Activated T-helper 1 cell treated with anti-CD3 and anti-CD28 coated beads, Interleukin-2, amount 50 U/mL, for 16 hours (primary cell): ENCODE data around the gene AGO3.
"Not testable (repeated sequence)": the region's sequence is repeated elsewhere in the genome, so short reads cannot be mapped to it uniquely, and the experiment has no call there.

ENCODE experiments used
- DNase-seq, 2 donors: peaks; one replicate each; pipeline ENCODE4 v3.0.0-alpha.2; 2020; ENCODE audit warnings: low read depth in 1 of 2, low spot score in 1 of 2

AGO3 gene

DNA sequence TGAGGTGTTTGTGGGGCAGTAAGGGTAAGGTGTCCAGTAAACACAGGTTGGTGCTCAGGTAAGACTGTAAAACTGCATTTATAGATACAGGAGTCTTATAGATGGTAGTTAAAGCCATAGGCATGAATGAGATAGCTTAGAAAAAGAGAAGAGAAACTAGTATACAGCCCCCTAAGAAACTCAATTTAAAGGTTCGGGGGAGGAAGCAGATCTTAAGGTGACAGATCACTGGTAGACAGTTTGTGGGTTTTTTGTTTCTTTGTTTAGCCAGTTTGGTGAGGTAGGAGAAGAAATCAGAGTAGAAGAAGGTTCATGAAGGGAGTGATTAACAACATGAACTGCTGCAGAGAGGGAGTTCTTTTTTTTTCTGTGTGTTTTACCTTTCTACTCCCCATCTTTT is 6.1 kb upstream of the AGO3 start:
- DNase-seq = no peak

DNA sequence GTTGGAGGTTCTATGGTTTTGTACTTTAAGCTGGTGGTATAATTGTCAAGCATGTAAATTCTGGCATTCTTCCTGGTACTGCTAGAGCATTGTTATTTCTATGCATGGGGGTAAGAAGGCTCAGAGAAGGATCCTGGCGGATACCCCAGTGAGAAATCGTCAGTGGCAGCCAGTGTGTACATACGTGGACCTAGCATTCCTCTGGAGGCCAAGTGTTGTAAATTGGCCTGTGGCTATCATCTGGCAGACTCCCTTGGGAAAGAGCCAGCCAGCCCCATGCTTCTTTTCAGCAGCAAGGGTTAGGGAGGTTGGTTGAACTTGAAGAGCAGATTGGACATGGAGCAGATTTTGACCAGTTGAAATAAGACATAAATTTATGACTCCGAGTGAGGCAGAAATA is 5.2 kb upstream of the AGO3 start:
- DNase-seq = no peak

DNA sequence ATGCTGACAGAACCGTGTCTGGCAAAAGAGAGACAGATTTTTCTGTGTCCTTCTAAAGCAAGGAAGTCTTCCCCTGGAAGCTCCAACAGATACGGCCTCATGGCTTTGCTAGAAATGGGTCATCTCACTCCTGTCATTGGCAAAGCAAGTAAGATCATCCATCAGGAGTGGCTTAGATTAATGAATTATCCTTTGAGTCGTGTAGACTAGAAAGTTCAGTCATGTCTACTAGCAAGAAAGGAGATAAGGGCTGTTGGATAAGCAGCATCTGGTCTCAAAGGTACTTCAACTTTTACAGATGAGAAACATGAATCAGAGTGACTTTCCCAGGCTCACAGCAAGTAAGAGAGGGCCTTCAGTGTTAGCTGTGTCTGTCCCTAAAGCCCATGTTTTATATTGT is 3.4 kb upstream of the AGO3 start:
- no peak for DNase-seq

DNA sequence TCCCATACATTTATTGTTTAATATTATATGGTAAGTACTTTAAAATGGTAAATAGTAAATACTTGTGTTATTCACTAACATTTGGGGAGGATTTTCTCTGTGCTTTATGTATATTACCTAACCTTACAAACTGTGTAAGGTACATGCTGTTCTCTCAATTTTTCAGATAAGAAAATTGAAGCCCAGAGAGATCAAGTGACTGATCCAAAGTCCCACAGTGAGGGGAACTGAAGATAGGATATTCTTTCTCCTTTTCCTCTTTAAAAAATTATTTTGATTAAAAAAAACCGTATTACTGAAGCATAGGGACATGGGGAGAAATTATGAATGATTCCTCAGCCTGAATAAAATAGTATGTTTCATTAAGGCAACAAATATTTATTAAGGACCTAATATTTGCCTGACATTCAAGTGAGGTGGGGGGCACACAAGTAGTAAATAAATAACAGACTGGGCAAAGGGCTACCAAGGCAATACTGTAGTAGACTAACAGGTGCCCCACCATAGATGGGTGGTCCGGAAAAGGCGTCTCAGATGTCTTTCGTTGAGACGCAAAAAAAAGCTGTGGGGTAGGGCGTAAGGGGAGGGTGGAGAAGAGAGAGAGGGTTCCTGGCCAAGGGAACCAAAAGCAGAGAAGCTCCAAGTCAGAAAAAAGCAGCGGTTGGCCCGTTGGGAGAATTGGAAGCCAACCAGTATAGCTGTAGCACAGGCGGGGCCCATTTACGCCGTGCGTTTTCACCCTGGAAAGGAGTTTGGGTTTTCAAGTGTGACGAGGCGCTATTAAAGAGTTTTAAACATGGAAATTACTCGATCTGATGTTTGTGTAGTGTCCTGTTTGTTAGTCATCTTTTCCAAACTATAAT is 944 bp upstream of the AGO3 start:
- DNase-seq = peak in 1 of 2 donors; percentile 13

DNA sequence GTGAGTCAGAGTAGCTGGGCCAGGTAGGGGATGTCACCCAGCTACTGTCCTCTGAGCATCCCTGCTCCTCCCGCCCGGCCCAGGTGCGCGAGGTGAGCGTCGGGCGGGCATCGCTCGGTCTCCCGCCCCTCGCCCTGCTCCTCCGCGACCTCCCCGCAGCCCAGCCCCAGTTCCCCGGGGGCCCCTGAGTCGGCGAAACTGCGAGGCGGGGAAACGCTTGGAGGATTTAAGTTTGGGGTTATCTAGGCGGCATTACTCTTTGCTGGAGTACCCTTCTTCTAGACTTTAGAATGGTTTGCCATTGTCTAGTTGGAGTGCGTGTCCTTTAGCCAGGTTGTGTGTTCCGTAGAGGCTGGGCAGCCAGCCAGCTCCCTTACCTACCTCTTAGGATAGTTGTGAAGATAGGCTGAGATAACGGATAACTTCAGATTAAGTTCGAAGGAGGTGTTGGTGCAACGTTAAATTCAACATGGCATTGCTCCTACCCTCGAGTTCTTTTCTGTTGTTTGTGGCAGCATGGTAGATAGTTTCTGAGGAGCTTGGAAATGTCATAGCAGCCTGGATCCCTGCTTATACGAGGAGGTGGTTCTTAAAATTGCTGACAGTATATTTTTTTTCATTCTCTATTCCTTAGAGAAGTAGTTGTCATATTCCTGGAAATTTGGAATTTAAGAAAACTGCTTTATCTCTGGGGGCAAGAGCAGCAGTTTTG is 697 bp downstream of the AGO3 start:
- no peak for DNase-seq

DNA sequence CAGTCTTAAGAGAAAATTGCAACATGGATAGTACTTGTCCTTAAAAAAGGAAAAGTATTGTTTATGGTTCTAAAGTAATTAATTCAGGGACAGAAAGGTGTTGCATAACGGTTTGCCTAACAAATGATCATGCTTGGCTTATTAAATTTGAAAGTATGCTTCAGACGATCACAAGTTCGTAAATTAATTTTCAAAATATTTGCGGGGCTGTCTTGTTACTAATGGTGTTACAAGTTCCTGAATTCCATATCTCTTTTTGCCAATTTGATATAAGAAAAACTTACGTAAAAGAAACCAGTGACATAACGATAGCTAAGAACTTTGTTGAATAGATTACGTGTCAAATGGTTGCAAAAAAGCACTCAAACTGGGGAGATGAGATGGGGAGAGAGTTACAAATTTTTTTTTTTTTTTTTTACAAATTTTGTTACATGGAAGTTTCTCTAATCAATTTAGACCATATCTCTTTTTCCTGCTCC is 1.3 kb downstream of the AGO3 start:
- DNase-seq = no peak

DNA sequence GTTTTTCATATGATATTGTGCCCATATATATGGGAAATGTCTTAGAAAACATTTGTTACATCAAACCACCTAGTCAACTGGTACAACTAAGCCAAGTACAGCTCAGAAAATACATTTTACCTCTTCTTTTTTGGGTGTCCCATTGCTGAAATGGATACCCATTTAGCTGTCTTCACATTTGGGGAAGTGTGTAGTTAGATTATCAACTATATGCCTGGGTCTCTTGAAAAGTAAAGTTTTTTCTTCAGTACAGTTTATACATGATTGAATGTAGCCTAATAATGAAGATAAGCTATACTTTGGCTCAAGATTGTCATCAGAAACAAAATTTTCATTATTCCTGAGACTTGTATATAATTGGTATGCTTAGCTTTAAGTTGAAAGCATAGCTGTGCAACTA is 2.0 kb downstream of the AGO3 start:
- no peak for DNase-seq

DNA sequence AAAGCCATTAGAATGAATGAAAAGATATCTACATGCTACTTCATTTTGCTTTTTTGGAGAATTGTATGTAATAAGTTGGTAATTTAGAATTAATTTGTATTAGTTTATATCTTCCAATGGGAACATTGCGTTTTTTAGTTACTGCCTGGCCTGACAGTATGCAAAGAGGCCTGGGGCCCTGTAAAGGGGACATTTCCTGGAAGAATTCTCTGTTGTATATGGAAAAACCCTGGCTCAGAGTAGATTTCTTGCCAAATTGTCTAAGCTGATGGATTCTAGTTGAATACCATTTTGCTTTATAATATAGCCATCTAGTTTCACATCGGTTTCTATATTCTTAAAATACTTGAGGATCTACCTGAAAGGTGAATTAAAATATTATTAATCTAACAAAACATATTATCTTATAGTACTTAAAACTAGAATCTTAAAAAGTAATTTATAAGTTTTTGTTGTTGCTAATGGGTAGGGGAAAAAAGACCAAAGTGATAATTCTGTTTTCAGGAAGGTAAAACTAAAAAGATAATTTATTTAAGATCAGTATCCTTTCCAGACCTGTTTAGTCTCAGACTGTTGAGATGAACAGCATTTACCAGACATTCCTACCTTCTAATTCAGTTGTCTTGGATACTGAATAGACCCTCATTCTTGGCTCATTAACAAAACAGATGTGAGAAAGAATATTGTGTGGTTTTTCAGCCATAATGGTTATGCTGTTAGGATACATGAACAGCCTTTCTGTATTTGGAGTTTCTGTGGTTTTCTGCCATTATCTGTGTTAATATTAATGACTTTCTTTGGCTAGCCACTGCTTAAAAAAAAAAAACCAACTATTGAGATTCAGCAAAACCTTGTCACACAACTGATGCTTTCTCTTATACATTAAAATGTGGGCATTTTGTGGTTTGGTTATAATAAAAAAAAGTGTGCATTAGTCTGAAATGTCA is 4.8 kb downstream of the AGO3 start:
- DNase-seq = no peak

DNA sequence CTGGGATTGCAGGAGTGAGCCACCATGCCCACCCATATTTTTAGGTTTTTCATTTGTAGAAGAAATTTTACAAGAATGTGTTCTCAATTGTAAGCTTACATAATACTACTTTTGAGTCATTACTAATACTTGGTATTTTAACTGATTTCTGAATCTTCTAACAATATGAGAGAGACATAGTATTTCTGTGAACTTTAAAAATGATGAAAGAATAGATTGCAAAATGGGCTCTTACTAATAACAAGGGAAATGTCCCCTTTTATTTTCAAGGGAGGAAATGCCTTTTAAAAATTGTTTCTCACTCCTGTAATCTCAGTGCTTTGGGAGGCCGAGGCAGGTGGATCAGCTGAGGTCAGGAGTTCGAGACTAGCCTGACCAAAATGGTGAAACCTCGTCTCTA is 5.9 kb downstream of the AGO3 start:
- no peak for DNase-seq

DNA sequence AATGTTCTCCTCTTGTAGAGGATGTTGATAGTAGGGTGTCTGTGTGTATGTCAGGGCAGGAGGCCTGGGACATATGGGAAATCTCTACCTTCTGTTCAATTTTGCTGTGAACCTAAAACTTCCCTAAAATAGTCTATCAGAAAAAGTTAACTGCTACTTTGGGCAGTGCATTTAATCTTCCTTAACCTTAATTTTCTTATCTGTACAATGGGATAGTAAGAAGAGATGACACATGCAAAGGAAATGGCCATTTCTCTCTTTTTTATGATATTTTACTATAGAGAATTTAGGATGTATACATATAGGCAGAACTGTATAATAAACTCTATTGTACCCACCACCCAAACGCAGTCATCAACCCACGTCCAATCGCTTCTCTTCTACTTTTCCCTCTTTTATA is 8.6 kb downstream of the AGO3 start:
- DNase-seq = no peak

DNA sequence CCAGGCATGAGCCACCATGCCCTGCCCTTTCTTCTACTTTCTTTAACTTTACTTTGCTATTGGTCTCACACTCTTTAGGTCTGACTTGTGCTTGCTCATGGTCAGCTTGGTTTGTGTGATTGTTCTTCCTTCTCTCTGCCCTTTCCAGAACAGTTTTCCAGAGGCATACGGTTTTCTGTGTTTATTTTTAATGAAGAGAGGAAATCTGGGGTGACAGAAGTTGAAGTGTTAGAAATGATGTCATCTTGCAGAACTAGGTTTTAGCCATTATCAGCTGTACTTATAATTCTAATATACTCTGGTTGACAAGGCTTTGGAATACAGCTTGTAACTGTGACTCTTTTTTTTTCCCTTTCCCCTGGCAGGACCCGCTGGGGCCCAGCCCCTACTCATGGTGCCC is 14.4 kb downstream of the AGO3 start:
- DNase-seq = no peak

DNA sequence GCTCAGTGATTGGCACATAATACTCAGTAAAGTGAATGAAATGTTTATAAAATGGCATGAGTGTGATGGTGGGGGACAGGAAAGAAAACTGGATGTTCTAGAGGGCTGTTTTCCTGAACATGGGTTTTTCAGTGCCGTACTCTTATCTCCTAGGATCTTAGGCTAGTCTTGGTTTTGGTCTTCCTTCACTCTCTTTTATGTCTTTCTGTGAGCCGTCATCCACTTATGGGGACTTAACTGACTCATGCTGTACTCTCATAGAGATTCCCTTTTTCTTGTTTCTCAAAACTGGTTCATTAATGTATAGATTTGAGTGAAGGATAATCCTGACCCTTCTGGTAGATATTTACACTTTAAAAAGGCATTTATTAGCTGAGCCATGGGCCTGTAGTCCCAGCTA is 16.6 kb downstream of the AGO3 start:
- no peak for DNase-seq

DNA sequence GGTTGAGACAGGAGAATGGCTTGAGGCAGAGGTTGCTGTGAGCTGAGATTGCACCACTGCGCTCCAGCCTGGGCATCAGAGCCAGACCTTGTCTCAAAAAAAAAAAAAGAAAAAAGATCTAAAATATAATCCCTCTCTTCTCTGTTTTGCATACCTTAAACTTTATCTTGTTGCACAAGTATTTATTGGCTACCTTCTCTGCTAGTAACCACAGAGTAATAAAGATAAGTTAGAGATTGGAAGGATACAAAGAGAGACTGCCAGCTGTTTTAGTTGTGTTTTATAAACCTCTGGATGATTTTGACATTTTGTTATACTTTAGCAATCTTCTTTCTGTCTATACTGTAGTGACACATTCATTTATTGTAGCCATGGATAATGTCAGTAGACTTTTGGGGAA is 27.7 kb downstream of the AGO3 start:
- no peak for DNase-seq

DNA sequence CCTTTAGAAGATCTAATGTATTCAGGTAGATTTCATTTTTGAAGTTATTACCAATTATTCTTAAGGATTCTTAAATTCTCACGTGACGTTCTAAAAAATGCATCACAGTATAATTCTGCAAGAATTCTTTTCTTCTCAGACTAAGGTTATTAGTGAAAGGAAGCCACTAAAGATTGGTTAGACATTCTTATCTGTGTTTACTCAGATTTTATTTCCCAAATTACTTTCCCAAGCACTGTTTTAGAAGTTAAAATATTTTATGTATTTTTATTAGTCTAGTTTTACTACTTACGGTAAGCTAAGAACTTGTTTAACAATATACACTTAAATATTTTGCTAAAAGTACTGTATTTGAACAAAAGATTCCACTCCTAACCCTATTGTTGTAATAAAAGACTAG is 28.4 kb downstream of the AGO3 start:
- DNase-seq = no peak

DNA sequence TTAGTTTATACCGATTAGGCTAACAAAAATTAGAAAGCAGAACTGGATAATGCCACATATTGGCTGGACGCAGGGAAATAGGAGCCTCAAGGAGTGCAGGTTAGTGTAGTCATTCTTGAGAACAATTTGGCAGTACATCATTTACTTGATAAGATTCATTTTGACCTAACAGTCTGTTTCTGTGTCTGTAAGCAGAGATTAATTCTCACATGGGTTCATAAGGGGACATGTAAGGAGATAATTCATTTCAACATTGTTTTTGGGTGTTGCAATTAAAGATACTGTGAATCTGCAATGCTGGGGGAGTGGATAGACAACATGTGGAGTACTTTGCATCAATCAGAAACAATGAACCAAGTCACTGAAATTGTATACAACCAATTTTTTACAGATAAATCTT is 32.0 kb downstream of the AGO3 start:
- no peak for DNase-seq

DNA sequence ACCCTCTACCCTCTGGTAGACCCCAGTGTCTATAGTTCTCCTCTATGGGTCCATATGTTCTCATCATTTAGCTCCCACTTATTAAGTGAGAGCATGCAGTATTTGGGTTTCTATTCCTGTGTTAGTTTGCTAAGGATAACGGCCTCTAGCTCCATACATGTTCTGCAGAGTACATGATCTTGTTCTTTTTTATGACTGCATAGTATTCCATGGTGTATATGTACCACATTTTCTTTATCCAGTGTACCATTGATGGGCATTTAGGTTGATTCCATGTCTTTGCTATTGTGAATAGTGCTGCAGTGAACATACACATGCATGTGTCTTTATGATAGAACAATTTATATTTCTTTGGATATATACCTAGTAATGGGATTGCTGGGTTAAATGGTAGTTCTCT is 33.4 kb downstream of the AGO3 start:
- not testable (repeated sequence) for DNase-seq

DNA sequence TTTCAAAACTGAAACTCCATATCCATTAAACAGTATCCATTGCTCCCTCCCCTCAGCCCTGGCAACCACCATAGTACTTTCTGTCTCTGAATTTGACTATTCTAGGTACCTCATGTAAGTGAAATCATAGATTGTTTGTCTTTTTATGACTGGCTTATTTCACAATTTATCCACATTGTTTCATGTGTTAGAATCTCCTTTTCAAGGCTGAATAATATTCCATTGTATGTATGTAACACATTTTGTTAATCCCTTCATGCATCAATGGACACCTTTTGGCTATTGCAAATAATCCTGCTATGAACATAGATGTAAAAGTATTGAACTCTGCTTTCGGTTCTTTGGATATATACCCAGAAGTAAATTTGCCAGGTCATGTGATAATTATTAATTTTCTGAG is 37.5 kb downstream of the AGO3 start:
- DNase-seq = no peak

DNA sequence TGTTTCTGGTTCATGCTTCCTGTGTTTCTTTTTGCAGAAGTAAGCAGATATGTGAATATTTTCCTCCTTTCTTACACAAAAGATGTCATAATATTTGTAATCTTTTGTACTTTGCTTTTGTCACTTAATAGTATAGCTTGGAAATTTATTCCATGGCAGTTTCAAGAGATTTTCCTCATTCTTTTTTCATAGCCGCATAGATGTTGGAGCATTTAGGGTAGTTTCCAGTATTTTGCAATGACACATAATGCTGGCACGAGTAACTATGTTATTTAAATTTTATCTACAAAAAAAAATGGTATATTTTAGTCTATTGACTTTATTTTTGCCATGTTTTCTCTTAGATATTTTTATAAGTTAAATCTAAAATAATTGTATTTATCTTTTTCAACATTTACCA is 40.7 kb downstream of the AGO3 start:
- no peak for DNase-seq

DNA sequence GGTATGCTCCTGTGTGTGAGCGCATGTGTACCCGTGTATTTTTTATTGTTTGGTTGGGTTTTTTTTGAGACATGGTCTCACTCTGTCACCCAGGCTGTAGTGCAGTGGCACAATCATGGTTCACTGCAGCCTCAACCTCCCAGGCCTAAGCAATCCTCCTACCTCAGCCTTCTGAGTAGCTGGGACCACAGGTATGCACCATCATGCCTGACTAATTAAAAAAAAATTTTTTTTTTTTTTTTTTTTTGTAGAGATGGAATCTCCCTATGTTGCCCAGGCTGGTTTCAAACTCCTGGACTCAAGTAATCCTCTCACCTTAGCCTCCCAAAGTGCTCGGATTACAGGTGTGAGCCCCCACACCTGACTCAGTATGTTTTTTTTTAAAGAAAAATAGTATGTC is 41.7 kb downstream of the AGO3 start:
- not testable (repeated sequence) for DNase-seq

DNA sequence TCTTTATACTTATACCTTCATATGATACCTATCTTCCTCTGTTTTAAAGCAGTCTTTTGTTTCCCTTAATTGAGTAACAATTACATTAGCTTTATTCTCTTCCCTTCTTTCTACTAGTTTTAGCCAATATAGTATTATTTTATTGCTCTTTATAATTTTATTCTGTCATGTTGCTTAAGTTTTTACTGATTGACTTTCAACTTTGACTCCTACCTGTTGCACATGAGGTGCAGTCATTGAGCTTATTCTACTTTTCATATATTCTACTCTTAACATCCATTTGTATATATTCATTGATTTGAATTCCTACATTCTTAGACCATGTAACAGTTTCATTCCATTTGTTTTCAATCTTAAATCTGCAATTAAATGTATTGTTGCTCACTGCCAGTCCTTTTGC is 49.2 kb downstream of the AGO3 start:
- no peak for DNase-seq

DNA sequence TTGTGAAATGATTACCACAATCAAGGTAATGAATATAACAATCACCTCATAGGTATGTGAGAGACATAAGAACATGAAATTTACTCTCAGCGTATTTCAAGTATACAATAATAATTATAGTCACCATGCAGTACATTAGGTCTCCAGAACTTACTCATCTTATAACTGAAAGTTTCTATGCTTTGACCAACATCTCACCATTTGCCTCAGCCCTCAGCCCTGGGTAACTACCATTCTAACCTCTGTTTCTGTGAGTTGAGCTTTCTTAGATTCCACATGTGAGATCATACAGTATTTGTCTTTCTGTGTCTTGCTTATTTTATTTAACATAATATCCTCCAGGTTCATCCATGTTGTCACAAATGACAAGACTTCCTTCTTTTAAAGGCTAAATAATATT is 57.3 kb downstream of the AGO3 start:
- DNase-seq = no peak
